ENCODE measurements around the gene AEN.

DNA sequence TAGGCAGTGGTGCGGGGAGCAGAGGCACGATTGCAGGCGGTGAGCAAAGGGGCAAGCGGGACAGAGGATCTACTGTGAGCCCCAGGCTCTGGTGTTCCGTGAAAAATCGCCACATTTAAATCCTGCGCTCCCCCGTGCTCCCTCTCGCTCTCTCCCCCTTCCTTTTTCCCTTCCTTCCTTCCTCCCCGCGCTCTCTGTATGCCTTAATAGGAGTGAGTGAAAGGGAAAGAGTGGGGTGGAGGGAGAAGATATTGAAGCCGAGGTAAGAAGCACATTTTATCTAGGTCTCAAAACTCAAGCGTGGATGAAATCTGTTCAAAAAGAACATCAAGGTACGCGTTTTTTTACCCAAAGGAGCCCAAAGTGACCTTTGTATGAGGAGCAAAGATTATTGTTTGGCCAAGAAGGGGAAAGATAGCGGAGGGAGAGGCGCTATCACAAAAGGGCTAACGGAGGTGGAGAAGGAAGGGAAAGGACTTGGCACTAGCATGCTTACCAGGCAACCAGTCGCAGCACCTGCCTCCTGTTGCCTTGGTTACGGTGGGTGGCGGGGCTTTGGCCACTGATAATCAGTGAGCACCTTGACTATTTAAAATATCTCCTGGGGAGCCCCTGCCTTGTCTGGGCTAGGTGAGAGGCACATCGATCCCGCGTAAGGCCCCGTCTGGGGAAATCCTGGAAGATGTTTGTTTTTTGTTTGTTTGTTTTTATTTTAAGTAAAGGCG, 14.9 kb upstream of the AEN start:
- TF ChIP-seq, protein P1, sequence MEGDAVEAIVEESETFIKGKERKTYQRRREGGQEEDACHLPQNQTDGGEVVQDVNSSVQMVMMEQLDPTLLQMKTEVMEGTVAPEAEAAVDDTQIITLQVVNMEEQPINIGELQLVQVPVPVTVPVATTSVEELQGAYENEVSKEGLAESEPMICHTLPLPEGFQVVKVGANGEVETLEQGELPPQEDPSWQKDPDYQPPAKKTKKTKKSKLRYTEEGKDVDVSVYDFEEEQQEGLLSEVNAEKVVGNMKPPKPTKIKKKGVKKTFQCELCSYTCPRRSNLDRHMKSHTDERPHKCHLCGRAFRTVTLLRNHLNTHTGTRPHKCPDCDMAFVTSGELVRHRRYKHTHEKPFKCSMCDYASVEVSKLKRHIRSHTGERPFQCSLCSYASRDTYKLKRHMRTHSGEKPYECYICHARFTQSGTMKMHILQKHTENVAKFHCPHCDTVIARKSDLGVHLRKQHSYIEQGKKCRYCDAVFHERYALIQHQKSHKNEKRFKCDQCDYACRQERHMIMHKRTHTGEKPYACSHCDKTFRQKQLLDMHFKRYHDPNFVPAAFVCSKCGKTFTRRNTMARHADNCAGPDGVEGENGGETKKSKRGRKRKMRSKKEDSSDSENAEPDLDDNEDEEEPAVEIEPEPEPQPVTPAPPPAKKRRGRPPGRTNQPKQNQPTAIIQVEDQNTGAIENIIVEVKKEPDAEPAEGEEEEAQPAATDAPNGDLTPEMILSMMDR (IDR thresholded peaks at IDR 0.05): no peak
- no peak for TF ChIP-seq POLR2A (IDR thresholded peaks at IDR 0.05)

Data from right lobe of liver (tissue), 4 donors.